AG09319 (cell line): Measurements from ENCODE around the gene PAQR7.

Source experiments
- DNase-seq: peaks from one replicate; pipeline ENCODE4 v3.0.0-alpha.2; 2010; ENCODE audit warnings: low read depth; ENCODE audit errors: extremely low read depth
- CTCF ChIP-seq: IDR thresholded peaks from 2 replicates; pipeline ENCODE4 v1.5.1; 2011; ENCODE audit warnings: low read depth, mild to moderate bottlenecking, inconsistent platforms, low read length, moderate library complexity

Gene PAQR7

GRCh38 chr1:25899792-25900191 is 24.3 kb upstream of the PAQR7 start:
- no peak for TF ChIP-seq CTCF
- no peak for DNase-seq

GRCh38 chr1:25898223-25899015 is 22.9 kb upstream of the PAQR7 start:
- DNase-seq, result no peak
- no peak for TF ChIP-seq CTCF

GRCh38 chr1:25897754-25898153 is 22.2 kb upstream of the PAQR7 start:
- no peak for DNase-seq
- no peak for TF ChIP-seq CTCF

- TF ChIP-seq CTCF, result no peak
- DNase-seq, result no peak
These were observed 20.8 kb upstream of the PAQR7 start for GRCh38 chr1:25896266-25896665.

GRCh38 chr1:25895365-25895990 is 20.0 kb upstream of the PAQR7 start:
- peak; percentile 85 for DNase-seq
- peak; percentile 97 for TF ChIP-seq CTCF

GRCh38 chr1:25893116-25893515 is 17.6 kb upstream of the PAQR7 start:
- TF ChIP-seq CTCF, result no peak
- DNase-seq, result no peak

- no peak for TF ChIP-seq CTCF
- DNase-seq, result no peak
These were observed 16.1 kb upstream of the PAQR7 start for GRCh38 chr1:25891606-25892005.
